ENCODE data around the gene ZDHHC11.
"Not testable (repeated sequence)": the region's sequence is repeated elsewhere in the genome, so short reads cannot be mapped to it uniquely, and the experiment has no call there.

Gene ZDHHC11

DNA sequence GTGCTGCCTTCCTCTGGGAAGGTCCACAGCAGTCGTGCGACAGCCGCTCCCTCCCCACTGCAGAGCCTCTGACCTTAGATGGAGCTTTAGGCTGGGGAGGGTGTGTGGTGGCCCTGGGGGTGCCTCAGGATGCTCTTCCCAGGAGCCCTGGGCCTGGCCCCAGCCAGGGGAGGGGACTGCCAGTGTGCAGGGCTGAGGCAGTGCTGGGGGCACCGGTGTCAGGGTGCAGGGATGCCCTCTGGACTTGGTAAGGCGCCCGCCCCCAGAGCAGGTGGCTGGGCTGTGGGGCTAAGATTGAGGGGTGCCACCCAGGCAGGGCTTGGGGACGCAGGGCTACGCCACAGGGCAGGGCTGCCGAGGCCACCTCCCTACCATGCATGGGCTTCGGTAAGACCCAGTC lies 80.2 kb downstream of the ZDHHC11 start:
- H3K36me3 ChIP-seq (ENCODE audit: control insufficient read depth, insufficient read depth, low read length); H3K4me1 ChIP-seq (ENCODE audit: control insufficient read depth, insufficient read depth, low read length); H3K27me3 ChIP-seq (ENCODE audit: control insufficient read depth, insufficient read depth, low read length, poor library complexity, severe bottlenecking); H3K27ac ChIP-seq (ENCODE audit: insufficient read depth, low read depth, low read length, poor library complexity, severe bottlenecking); H3K4me3 ChIP-seq (ENCODE audit: insufficient read depth, low read depth, low read length); H3K9me3 ChIP-seq (ENCODE audit: control insufficient read depth, low read length): not testable (repeated sequence)
- WGBS, 2 experiments, result 93 to 96% methylated on average over 6 of the region's 10 CpGs

DNA sequence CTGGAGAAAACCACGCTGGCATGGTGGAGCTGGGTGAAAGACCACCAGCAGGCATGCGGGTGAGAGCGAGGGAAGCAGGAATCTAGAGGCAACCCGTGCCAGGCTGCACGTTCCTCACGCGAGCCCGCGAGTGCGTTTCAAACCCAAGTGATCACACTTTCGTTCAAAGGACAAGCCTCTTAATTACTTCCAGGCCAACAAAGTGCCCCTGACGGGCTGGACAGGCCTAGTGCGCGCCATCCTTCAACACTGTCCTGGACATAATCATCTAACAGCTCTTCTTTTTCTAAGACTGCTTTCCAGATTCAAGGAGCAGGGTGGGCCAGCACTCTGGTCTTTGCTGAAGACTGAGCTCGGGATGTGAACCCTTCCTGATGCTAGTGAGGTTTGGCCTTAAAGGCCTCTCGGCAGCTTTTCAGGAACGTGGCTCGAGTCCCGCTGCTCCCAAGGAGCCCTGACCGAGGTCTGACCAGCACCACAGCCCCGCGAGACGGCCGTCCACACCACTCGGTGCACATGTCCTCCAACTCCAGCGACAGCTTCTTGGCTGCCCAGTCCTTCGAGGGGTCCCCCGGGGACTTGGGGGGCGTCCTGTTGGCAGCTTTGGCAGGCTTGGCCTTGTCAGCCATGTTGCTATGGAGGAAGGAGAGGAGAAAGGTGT lies 81.2 kb downstream of the ZDHHC11 start:
- not testable (repeated sequence) for H3K4me3 ChIP-seq (ENCODE audit: insufficient read depth, low read depth, low read length); H3K4me1 ChIP-seq (ENCODE audit: control insufficient read depth, insufficient read depth, low read length); H3K27me3 ChIP-seq (ENCODE audit: control insufficient read depth, insufficient read depth, low read length, poor library complexity, severe bottlenecking); H3K36me3 ChIP-seq (ENCODE audit: control insufficient read depth, insufficient read depth, low read length); H3K9me3 ChIP-seq (ENCODE audit: control insufficient read depth, low read length); H3K27ac ChIP-seq (ENCODE audit: insufficient read depth, low read depth, low read length, poor library complexity, severe bottlenecking)
- 94 to 96% methylated on average over 22 to 29 of the region's 29 CpGs for WGBS, 2 experiments

DNA sequence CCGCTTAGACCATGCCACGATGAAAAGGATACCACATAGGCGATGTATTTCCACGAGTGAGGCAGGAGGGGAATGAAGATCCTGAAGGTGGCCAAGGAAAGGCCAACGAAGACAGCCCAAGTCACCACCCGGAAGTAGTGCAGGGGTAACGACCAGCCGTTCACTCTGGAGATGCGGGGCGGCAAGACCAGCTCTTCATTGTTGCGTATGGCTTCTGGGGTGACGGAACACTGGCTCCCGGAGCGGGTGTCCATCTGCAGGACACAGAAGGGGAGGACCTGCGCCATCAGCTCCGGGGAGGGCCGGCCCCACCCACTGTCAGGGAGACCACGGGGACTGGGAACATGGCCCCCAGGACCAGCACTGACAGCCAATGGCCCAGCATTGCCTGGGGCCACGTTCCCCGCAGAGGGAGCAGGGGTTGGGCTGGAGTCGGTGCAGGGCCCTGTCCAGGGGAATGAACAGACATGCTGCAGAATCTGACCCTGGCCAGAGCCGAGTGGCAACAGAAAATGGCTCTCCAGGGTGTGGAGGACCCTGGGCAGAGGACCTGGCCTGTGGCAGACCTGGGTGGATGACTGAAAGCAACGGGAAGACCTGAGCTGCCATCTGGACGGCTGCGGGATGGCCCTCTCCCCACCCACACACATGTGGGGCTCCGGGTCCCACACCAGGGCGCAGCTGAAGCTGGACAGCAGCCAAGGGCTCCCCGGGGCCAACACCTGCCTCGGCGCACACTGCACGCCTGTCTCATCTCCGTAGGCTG lies 83.9 kb downstream of the ZDHHC11 start:
- 89 to 90% methylated on average over 32 of the region's 32 CpGs for WGBS, 2 experiments
- H3K4me3 ChIP-seq (ENCODE audit: insufficient read depth, low read depth, low read length), result no peak overlapping the region
- H3K27me3 ChIP-seq (ENCODE audit: control insufficient read depth, insufficient read depth, low read length, poor library complexity, severe bottlenecking), result no peaks in the 10 kb centered on the region

DNA sequence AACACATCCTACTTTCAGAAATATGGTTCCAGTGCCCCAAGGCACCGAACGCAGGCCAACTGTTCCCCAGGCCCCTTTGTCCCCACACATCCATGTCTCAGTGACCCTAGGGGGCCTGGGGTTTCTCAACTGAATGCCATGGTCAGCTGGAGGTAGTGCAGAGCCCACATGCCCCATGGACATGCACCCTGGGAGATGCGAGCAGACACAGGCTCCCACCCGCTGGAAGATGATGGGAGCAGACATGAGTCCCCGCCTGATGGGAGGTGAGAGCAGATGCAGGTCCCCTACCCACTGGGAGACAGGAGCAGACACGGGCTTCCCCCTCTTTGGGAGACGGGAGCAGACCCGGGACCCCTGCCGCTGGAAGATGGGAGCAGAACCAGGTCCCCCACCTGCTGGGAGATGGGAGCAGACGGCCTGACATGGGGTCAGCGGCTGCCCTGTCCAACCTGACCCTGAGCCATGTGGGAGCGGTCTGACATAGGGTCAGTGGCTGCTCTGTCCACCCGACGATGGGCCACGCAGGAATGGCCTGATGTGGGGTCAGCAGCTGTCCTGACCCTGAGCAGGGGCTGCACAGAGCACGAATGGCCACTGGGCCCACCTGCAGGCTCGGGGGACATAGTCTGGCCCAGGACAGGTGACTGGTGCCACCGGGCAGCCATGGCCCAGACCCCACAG lies 84.7 kb downstream of the ZDHHC11 start:
- H3K36me3 ChIP-seq (ENCODE audit: control insufficient read depth, insufficient read depth, low read length), result no peaks in the 10 kb centered on the region
- no peaks in the 10 kb centered on the region for H3K4me1 ChIP-seq (ENCODE audit: control insufficient read depth, insufficient read depth, low read length)
- no peak overlapping the region for H3K4me3 ChIP-seq (ENCODE audit: insufficient read depth, low read depth, low read length)
- H3K27ac ChIP-seq (ENCODE audit: insufficient read depth, low read depth, low read length, poor library complexity, severe bottlenecking), result no peak overlapping the region
- 90 to 93% methylated on average over 18 of the region's 18 CpGs for WGBS, 2 experiments
- H3K9me3 ChIP-seq (ENCODE audit: control insufficient read depth, low read length), result no peaks in the 10 kb centered on the region
- no peaks in the 10 kb centered on the region for H3K27me3 ChIP-seq (ENCODE audit: control insufficient read depth, insufficient read depth, low read length, poor library complexity, severe bottlenecking)

More for the DNA sequence above, 83.9 kb downstream of the ZDHHC11 start:
- no peaks in the 10 kb centered on the region for H3K9me3 ChIP-seq (ENCODE audit: control insufficient read depth, low read length)
- no peaks in the 10 kb centered on the region for H3K4me1 ChIP-seq (ENCODE audit: control insufficient read depth, insufficient read depth, low read length)
- no peak overlapping the region for H3K27ac ChIP-seq (ENCODE audit: insufficient read depth, low read depth, low read length, poor library complexity, severe bottlenecking)
- no peaks in the 10 kb centered on the region for H3K36me3 ChIP-seq (ENCODE audit: control insufficient read depth, insufficient read depth, low read length)

DNA sequence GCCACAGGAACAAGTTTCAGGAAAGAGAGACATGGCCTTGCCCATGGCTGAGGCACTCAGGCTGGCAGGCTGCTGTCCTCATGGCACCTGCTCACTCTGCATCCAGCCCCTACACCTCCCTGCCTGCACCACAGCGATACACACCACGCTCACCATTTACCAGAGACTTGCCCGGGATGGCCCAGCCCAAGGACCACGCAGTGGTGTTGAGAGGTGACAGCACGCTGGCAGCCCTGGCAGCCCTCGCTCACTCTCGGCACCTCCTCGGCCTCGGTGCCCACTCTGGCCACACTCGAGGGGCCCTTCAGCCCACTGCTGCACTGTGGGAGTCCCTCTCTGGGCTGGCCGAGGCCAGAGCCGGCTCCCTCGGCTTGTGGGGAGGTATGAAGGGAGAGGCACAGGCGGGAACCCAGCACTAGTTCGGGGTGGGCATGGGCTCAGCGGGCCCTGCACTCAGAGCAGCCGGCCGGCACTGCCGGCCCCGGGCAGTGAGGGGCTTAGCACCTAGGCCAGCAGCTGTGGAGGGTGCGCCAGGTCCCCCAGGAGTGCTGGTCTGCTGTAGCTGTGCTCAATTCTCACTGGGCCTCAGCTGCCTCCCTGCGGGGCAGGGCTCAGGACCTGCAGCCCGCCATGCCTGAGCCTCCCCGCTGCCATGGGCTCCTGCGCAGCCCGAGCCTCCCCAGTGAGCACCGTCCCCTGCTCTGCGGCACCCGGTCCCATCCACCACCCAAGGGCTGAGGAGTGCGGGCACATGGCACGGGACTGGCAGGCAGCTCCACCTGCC lies 86.6 kb downstream of the ZDHHC11 start:
- Histone ChIP-seq H3K4me3 (ENCODE audit: insufficient read depth, low read depth, low read length) (no peak overlapping the region), H3K27ac (ENCODE audit: insufficient read depth, low read depth, low read length, poor library complexity, severe bottlenecking) (no peak overlapping the region), H3K9me3 (ENCODE audit: control insufficient read depth, low read length) (no peaks in the 10 kb centered on the region), H3K36me3 (ENCODE audit: control insufficient read depth, insufficient read depth, low read length) (no peaks in the 10 kb centered on the region), H3K4me1 (ENCODE audit: control insufficient read depth, insufficient read depth, low read length) (no peaks in the 10 kb centered on the region), H3K27me3 (ENCODE audit: control insufficient read depth, insufficient read depth, low read length, poor library complexity, severe bottlenecking) (no peaks in the 10 kb centered on the region)
- whole genome bisulfite sequencing, 2 experiments, result 94 to 95% methylated on average over 31 of the region's 31 CpGs

DNA sequence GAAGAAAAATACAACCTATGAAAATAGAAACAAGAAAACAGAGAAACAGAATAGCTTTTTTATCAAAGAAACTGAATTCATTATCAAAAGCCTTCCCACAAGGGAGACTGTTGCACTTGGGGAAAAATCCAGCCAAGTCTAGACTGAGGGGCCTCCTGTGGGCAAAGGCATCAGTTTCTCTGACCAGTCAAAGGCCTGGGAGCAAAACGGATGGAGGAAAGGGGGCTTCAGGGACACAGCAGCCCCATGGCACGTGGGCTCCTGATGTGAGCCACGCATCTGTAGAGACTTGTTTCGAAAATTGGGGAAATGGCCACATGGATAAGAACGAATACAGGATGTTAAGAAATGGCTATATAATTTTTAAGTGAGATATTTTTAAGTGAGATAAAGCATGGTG lies 87.4 kb downstream of the ZDHHC11 start:
- no peaks in the 10 kb centered on the region for H3K36me3 ChIP-seq (ENCODE audit: control insufficient read depth, insufficient read depth, low read length)
- no peak overlapping the region for H3K27ac ChIP-seq (ENCODE audit: insufficient read depth, low read depth, low read length, poor library complexity, severe bottlenecking)
- peaks cover 4% of the 10 kb centered on the region for H3K4me1 ChIP-seq (ENCODE audit: control insufficient read depth, insufficient read depth, low read length)
- H3K27me3 ChIP-seq (ENCODE audit: control insufficient read depth, insufficient read depth, low read length, poor library complexity, severe bottlenecking), result no peaks in the 10 kb centered on the region
- H3K4me3 ChIP-seq (ENCODE audit: insufficient read depth, low read depth, low read length), result no peak overlapping the region
- H3K9me3 ChIP-seq (ENCODE audit: control insufficient read depth, low read length), result no peaks in the 10 kb centered on the region
- 78 to 81% methylated on average over 5 of the region's 5 CpGs for WGBS, 2 experiments

DNA sequence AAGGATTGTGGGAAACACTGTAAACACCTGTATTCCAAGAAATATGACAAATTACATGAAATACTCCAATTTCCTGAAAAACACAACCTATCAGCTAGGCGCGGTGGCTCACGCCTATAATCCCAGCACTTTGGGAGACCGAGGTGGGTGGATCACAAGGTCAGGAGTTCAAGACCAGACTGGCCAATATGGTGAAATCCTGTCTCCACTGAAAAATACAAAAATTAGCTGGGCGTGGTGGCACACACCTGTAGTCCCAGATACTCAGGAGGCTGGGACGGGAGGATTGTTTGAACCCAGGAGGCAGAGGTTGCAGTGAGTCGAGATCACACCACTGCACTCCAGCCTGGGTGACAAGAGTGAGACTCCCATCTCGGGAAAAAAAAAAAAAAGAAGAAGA lies 87.8 kb downstream of the ZDHHC11 start:
- not testable (repeated sequence) for H3K36me3 ChIP-seq (ENCODE audit: control insufficient read depth, insufficient read depth, low read length); H3K4me1 ChIP-seq (ENCODE audit: control insufficient read depth, insufficient read depth, low read length); H3K27me3 ChIP-seq (ENCODE audit: control insufficient read depth, insufficient read depth, low read length, poor library complexity, severe bottlenecking); H3K27ac ChIP-seq (ENCODE audit: insufficient read depth, low read depth, low read length, poor library complexity, severe bottlenecking); H3K4me3 ChIP-seq (ENCODE audit: insufficient read depth, low read depth, low read length); H3K9me3 ChIP-seq (ENCODE audit: control insufficient read depth, low read length)
- whole genome bisulfite sequencing, 2 experiments, result 89 to 94% methylated on average over 7 to 8 of the region's 8 CpGs

DNA sequence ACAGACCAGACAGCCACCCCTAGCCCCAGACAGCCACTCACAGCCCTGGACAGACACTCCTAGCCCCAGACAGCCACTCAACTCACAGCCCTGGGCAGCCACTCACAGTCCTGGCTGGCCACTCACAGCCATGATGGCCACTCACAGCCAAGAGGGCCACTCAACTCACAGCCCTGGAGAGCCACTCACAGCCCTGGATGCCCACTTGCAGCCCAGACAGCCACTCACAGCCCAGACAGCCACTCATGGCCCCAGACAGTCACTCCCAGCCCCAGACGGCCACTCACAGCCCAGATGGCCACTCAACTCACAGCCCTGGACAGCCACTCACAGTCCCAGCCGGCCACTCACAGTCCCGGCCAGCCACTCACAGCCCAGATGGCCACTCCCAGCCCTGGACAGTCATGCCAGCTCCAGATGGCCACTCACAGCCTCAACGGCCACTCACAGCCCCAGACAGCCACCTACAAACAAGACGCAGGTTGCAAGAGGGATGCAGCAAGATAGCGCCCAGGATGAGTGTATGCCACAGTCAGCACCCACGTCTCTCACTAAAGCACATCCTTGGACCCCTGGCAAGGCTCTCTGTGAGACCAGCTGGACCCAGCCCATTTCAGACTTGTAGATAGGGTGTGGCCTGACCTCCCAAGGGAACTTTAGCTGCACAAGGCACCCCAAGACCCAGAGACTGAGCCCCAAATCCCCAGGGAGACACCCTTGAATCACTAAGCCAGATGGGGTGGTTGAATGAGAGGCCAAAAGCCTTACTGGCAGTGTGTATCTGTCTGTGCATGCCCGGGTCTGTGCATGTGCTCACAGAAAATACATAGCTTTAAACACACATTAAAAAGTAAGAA lies 88.7 kb downstream of the ZDHHC11 start:
- no peaks in the 10 kb centered on the region for H3K36me3 ChIP-seq (ENCODE audit: control insufficient read depth, insufficient read depth, low read length)
- WGBS, 2 experiments, result 92 to 95% methylated on average over 7 to 8 of the region's 8 CpGs
- H3K27me3 ChIP-seq (ENCODE audit: control insufficient read depth, insufficient read depth, low read length, poor library complexity, severe bottlenecking), result no peaks in the 10 kb centered on the region
- no peak overlapping the region for H3K4me3 ChIP-seq (ENCODE audit: insufficient read depth, low read depth, low read length)
- no peak overlapping the region for H3K27ac ChIP-seq (ENCODE audit: insufficient read depth, low read depth, low read length, poor library complexity, severe bottlenecking)
- no peaks in the 10 kb centered on the region for H3K9me3 ChIP-seq (ENCODE audit: control insufficient read depth, low read length)
- H3K4me1 ChIP-seq (ENCODE audit: control insufficient read depth, insufficient read depth, low read length), result peaks cover 16% of the 10 kb centered on the region

DNA sequence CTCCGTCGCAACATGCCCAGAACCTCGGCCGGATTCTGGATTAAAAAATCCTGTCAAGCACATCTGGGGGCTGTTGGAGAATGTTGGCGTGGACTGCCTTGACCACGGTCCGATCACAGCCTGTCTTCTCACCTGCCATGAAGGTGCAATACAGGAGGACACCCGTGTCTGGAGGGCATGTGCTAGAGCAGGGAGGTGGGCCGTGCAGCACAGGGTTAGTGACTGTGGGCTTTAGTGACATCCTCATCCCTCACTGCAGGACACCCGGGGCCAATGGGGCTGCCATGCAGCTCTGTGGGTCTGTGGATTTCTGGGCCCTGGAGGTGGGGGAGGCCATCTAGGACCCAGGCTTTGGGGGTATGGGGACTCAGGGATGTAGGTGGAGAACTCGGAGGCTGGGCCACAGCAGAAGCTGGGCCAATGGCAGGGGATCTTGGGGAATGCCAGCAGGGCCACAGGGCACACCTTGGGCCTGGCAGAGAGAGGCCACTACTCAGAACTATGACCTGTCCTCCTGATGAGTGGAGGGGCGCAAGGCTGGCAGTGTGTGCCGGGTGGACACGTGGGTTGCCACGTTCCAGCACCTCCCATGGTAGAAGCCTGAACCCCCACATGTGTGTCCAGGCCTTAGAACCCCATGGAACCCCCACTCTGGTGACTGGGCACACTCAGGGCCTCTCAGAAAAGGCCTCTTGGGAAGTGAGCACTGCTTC lies 89.6 kb downstream of the ZDHHC11 start:
- no peak overlapping the region for H3K27ac ChIP-seq (ENCODE audit: insufficient read depth, low read depth, low read length, poor library complexity, severe bottlenecking)
- WGBS, 2 experiments, result 91 to 92% methylated on average over 15 of the region's 15 CpGs

More for the DNA sequence above, 89.6 kb downstream of the ZDHHC11 start:
- Histone ChIP-seq H3K4me3 (ENCODE audit: insufficient read depth, low read depth, low read length) (no peak overlapping the region), H3K36me3 (ENCODE audit: control insufficient read depth, insufficient read depth, low read length) (no peaks in the 10 kb centered on the region), H3K9me3 (ENCODE audit: control insufficient read depth, low read length) (no peaks in the 10 kb centered on the region), H3K27me3 (ENCODE audit: control insufficient read depth, insufficient read depth, low read length, poor library complexity, severe bottlenecking) (no peaks in the 10 kb centered on the region), H3K4me1 (ENCODE audit: control insufficient read depth, insufficient read depth, low read length) (peaks cover 23% of the 10 kb centered on the region)
